Parathyroid adenoma (tissue), 2 donors: ENCODE data around the gene KLKB1.

Source experiments
- H2AFZ ChIP-seq: fragments of 300-600 bp; sonication (generic); one replicate; pipeline ENCODE4 v1.7.0; 2017; ENCODE audit warnings: antibody characterized with exemption, mild to moderate bottlenecking
- H3K27ac ChIP-seq: fragments of 300-600 bp; sonication (generic); one replicate; pipeline ENCODE4 v1.7.0; 2017
- H3K27me3 ChIP-seq: fragments of 300-600 bp; sonication (generic); one replicate; pipeline ENCODE4 v1.7.0; 2017; ENCODE audit warnings: low read length; ENCODE audit not compliant: control insufficient read depth, insufficient read depth
- H3K36me3 ChIP-seq: fragments of 300-600 bp; sonication (generic); one replicate; pipeline ENCODE4 v1.7.0; 2017; ENCODE audit warnings: low read length; ENCODE audit not compliant: control insufficient read depth, insufficient read depth
- H3K4me1 ChIP-seq: fragments of 300-600 bp; sonication (generic); one replicate; pipeline ENCODE4 v1.7.0; 2017; ENCODE audit warnings: control low read depth
- H3K4me2 ChIP-seq: fragments of 300-600 bp; sonication (generic); one replicate; pipeline ENCODE4 v1.7.0; 2017; ENCODE audit warnings: low read length
- H3K4me3 ChIP-seq: fragments of 300-600 bp; sonication (generic); one replicate; pipeline ENCODE4 v1.7.0; 2017; ENCODE audit warnings: low read depth, low read length
- H3K79me2 ChIP-seq: fragments of 300-600 bp; sonication (generic); one replicate; pipeline ENCODE4 v1.7.0; 2017; ENCODE audit warnings: control low read depth
- H3K9ac ChIP-seq: fragments of 300-600 bp; sonication (generic); one replicate; pipeline ENCODE4 v1.7.0; 2017; ENCODE audit warnings: mild to moderate bottlenecking
- H3K9me3 ChIP-seq: fragments of 300-600 bp; sonication (generic); one replicate; pipeline ENCODE4 v1.7.0; 2017; ENCODE audit warnings: low read length; ENCODE audit not compliant: control insufficient read depth
- CTCF ChIP-seq: fragments of 300-600 bp; sonication (generic); IDR thresholded peaks from one replicate; pipeline ENCODE4 v1.7.0; 2017; ENCODE audit warnings: antibody characterized with exemption, mild to moderate bottlenecking
- donor health status: primary hyperparathyroidism.

Gene KLKB1

GRCh38 chr4:186297013-186297645, 69.8 kb downstream of the KLKB1 start:
- peak; percentile 30 for TF ChIP-seq CTCF
- Histone ChIP-seq H3K27ac (no peak overlapping the region), H3K9ac (no peak overlapping the region), H3K79me2 (no peaks in the 10 kb centered on the region), H3K4me3 (no peak overlapping the region), H3K36me3 (no peaks in the 10 kb centered on the region), H3K9me3 (no peaks in the 10 kb centered on the region), H2AFZ (no peak overlapping the region), H3K4me2 (no peak overlapping the region), H3K4me1 (no peaks in the 10 kb centered on the region), H3K27me3 (no peaks in the 10 kb centered on the region)

- no peaks in the 10 kb centered on the region for H3K79me2 ChIP-seq
- no peak overlapping the region for H2AFZ ChIP-seq
- TF ChIP-seq CTCF, result no peak
- H3K4me3 ChIP-seq, result no peak overlapping the region
- no peaks in the 10 kb centered on the region for H3K9me3 ChIP-seq
- H3K27me3 ChIP-seq, result no peaks in the 10 kb centered on the region
- no peaks in the 10 kb centered on the region for H3K4me1 ChIP-seq
- H3K4me2 ChIP-seq, result no peak overlapping the region
- H3K27ac ChIP-seq, result no peak overlapping the region
- H3K36me3 ChIP-seq, result no peaks in the 10 kb centered on the region
- H3K9ac ChIP-seq, result no peak overlapping the region
Observed at GRCh38 chr4:186298031-186298647, 70.8 kb downstream of the KLKB1 start.

GRCh38 chr4:186299291-186299690, 72.0 kb downstream of the KLKB1 start:
- Histone ChIP-seq H3K9ac (no peak overlapping the region), H3K79me2 (no peaks in the 10 kb centered on the region), H3K4me1 (no peaks in the 10 kb centered on the region), H3K36me3 (no peaks in the 10 kb centered on the region), H2AFZ (no peak overlapping the region), H3K9me3 (no peaks in the 10 kb centered on the region), H3K4me3 (no peak overlapping the region), H3K27me3 (no peaks in the 10 kb centered on the region), H3K27ac (no peak overlapping the region), H3K4me2 (no peak overlapping the region)
- TF ChIP-seq CTCF, result no peak

- TF ChIP-seq CTCF, result no peak
- H3K9ac ChIP-seq, result no peak overlapping the region
Observed at GRCh38 chr4:186300659-186301390, 73.5 kb downstream of the KLKB1 start.

More at GRCh38 chr4:186300659-186301390, 73.5 kb downstream of the KLKB1 start:
- Histone ChIP-seq H3K4me2 (no peak overlapping the region), H2AFZ (no peak overlapping the region), H3K9me3 (no peaks in the 10 kb centered on the region), H3K4me1 (no peaks in the 10 kb centered on the region), H3K27me3 (no peaks in the 10 kb centered on the region), H3K79me2 (no peaks in the 10 kb centered on the region), H3K4me3 (no peak overlapping the region), H3K27ac (no peak overlapping the region), H3K36me3 (no peaks in the 10 kb centered on the region)
